Spleen (tissue), 7 donors: Measurements from ENCODE around the gene VPS9D1.

Source experiments
- POLR2A ChIP-seq, 3 donors: fragments of 450-650 bp; IDR thresholded peaks; one replicate each; pipeline ENCODE4 v1.5.1; 2017; ENCODE audit warnings: antibody characterized with exemption in 3 of 3, mild to moderate bottlenecking in 1 of 3
- TF ChIP-seq, protein P1 (sequence below), 11 experiments: fragments of 200-600 bp in 7 of 11; fragments of 450-650 bp in 4 of 11; sonication (generic) in 4 of 11; IDR thresholded peaks in 8 of 11; conservative IDR thresholded peaks in 3 of 11; 1 replicate in 7 of 11; 2 replicates in 4 of 11; pipeline versions ENCODE4 v1.4.0 to v1.8.0; 2016 to 2021; ENCODE audit warnings: antibody characterized with exemption in 11 of 11, inconsistent platforms in 4 of 11, mild to moderate bottlenecking in 1 of 11
- donor health status: DM: no; HTN: no; CAD: no; lungs with moderate emphysema.
- donor health status: DM: no; HTN: no; CAD: no.
- donor health status: DM: no; HTN: no; CAD: no.

DNA sequence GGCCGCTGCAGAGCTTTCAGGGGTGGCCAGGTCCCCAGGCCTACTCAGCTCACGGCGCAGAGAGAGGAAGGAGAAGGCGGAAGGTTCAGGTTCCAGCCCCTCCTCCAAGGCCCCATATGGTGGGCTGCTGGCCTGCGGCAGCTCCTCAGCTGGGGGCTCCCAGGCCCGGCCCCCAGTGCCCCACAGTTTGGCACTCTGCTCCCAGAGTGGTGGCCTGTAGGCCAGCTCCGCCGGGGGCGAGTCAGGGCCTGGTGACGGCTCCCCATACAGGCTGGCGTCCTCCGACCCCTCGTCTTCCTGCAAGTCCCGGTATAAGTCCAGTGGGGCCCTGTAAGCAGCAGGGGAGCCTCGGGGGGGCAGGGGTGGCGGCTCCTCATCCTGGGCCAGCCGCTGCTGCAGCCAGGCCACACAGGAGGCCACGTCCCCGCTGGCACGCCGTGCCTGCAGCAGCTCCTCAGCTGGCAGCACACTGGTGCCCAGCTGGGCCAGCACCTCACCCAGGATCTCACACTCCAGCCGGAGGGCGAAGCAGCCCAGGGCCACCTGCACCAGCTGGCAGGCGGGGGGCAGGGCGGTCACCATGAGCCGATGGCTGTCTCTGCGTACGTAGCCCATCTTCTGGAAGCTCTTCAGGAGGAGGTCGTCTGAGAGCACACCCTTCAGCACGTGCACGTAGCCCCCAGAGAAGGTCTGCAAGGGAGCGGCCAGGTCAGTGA is 22.9 kb downstream of the VPS9D1 start:
- TF ChIP-seq, protein P1, sequence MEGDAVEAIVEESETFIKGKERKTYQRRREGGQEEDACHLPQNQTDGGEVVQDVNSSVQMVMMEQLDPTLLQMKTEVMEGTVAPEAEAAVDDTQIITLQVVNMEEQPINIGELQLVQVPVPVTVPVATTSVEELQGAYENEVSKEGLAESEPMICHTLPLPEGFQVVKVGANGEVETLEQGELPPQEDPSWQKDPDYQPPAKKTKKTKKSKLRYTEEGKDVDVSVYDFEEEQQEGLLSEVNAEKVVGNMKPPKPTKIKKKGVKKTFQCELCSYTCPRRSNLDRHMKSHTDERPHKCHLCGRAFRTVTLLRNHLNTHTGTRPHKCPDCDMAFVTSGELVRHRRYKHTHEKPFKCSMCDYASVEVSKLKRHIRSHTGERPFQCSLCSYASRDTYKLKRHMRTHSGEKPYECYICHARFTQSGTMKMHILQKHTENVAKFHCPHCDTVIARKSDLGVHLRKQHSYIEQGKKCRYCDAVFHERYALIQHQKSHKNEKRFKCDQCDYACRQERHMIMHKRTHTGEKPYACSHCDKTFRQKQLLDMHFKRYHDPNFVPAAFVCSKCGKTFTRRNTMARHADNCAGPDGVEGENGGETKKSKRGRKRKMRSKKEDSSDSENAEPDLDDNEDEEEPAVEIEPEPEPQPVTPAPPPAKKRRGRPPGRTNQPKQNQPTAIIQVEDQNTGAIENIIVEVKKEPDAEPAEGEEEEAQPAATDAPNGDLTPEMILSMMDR (IDR thresholded peaks at IDR 0.05 in 8 of 11, conservative IDR thresholded peaks at IDR 0.05 in 3 of 11) = no peak
- TF ChIP-seq POLR2A (IDR thresholded peaks at IDR 0.05) = no peak
